ENCODE measurements around the gene SCAMP2. TPM values are rescaled to one million over a fixed set of nuclear protein-coding genes. Genes with fewer than 3 reads are reported as not detected.

SCAMP2 gene
- total and polyA plus RNA-seq, 10 donors, result 34.7 to 129 (median 98.6) TPM

- H3K4me1 ChIP-seq, result peaks cover 0 to 32% (median 7%) of the 10 kb centered on the region in 6 donors
- no peak overlapping the region for H3K4me3 ChIP-seq
- H3K27me3 ChIP-seq (replicated peaks in 1 of 7), result peaks cover 0 to 31% (median 10%) of the 10 kb centered on the region in 7 donors
- no peak for TF ChIP-seq POLR2A (IDR thresholded peaks at IDR 0.05)
- TF ChIP-seq CTCF (IDR thresholded peaks at IDR 0.05 in 8 of 11, conservative IDR thresholded peaks at IDR 0.05 in 3 of 11), result no peak
- TF ChIP-seq POLR2AphosphoS5 (IDR thresholded peaks at IDR 0.05), result no peak
- intact Hi-C loops (cut with DNase I; ENCODE audit: low total_unique reads), result no loop called here
- no peak overlapping the region for H3K27ac ChIP-seq
- 73 to 91% (median 89%) methylated on average over 5 of the region's 5 CpGs for WGBS, 5 donors
- DNase-seq, result no peak
- H3K9me3 ChIP-seq, result no peaks in the 10 kb centered on the region
- H3K36me3 ChIP-seq, result peaks cover 0 to 6% (median 2%) of the 10 kb centered on the region in 6 donors
These were observed 42.3 kb downstream of the SCAMP2 start for GRCh38 chr15:74830868-74831267.

GRCh38 chr15:74829991-74830390 lies 43.2 kb downstream of the SCAMP2 start:
- intact Hi-C loops (cut with DNase I; ENCODE audit: low total_unique reads), result no loop called here
- Histone ChIP-seq H3K4me1 (peaks cover 0 to 29% (median 7%) of the 10 kb centered on the region in 6 donors), H3K4me3 (no peak overlapping the region), H3K27ac (no peak overlapping the region), H3K36me3 (no peaks in the 10 kb centered on the region), H3K9me3 (no peaks in the 10 kb centered on the region), H3K27me3 (replicated peaks in 1 of 7) (peaks cover 0 to 38% (median 10%) of the 10 kb centered on the region in 7 donors)
- TF ChIP-seq CTCF (IDR thresholded peaks at IDR 0.05 in 8 of 11, conservative IDR thresholded peaks at IDR 0.05 in 3 of 11), result no peak
- no peak for TF ChIP-seq POLR2AphosphoS5 (IDR thresholded peaks at IDR 0.05)
- TF ChIP-seq POLR2A (IDR thresholded peaks at IDR 0.05), result no peak
- WGBS, 5 donors, result 59 to 74% (median 61%) methylated on average over 6 of the region's 6 CpGs
- no peak for DNase-seq

GRCh38 chr15:74829486-74829885 lies 43.7 kb downstream of the SCAMP2 start:
- TF ChIP-seq CTCF (IDR thresholded peaks at IDR 0.05 in 8 of 11, conservative IDR thresholded peaks at IDR 0.05 in 3 of 11), result no peak
- TF ChIP-seq POLR2AphosphoS5 (IDR thresholded peaks at IDR 0.05), result no peak
- no peak for TF ChIP-seq POLR2A (IDR thresholded peaks at IDR 0.05)
- Histone ChIP-seq H3K9me3 (no peaks in the 10 kb centered on the region), H3K27me3 (replicated peaks in 1 of 7) (peaks cover 0 to 38% (median 10%) of the 10 kb centered on the region in 7 donors), H3K36me3 (no peaks in the 10 kb centered on the region), H3K4me1 (peaks cover 0 to 28% (median 7%) of the 10 kb centered on the region in 6 donors), H3K27ac (no peak overlapping the region), H3K4me3 (no peak overlapping the region)
- intact Hi-C loops (cut with DNase I; ENCODE audit: low total_unique reads), result no loop called here
- WGBS, 5 donors, result 61 to 76% (median 66%) methylated on average over 3 of the region's 3 CpGs
- DNase-seq, result no peak

- no peaks in the 10 kb centered on the region for H3K9me3 ChIP-seq
- no peak overlapping the region for H3K27ac ChIP-seq
- no peak overlapping the region for H3K4me3 ChIP-seq
- TF ChIP-seq POLR2AphosphoS5 (IDR thresholded peaks at IDR 0.05), result no peak
- TF ChIP-seq POLR2A (IDR thresholded peaks at IDR 0.05), result no peak
- TF ChIP-seq CTCF (IDR thresholded peaks at IDR 0.05 in 8 of 11, conservative IDR thresholded peaks at IDR 0.05 in 3 of 11), result no peak
- intact Hi-C loops (cut with DNase I; ENCODE audit: low total_unique reads), result no loop called here
- H3K36me3 ChIP-seq, result no peaks in the 10 kb centered on the region
- no peak for DNase-seq
- peaks cover 0 to 38% (median 10%) of the 10 kb centered on the region in 7 donors for H3K27me3 ChIP-seq (replicated peaks in 1 of 7)
- 72 to 84% (median 82%) methylated on average over 6 of the region's 6 CpGs for WGBS, 5 donors
- peaks cover 0 to 28% (median 7%) of the 10 kb centered on the region in 6 donors for H3K4me1 ChIP-seq
These were observed 44.3 kb downstream of the SCAMP2 start for GRCh38 chr15:74828835-74829234.
